Tibial nerve (tissue), 4 donors: Measurements from ENCODE around the gene TWF1. TPM values are rescaled to one million over a fixed set of nuclear protein-coding genes. Genes with fewer than 3 reads are reported as not detected.
A peak's percentile ranks its signal among the peaks of the same experiment; 100 is the strongest.

Experiments
- DNase-seq, 2 donors: peaks; one replicate each; pipeline ENCODE4 v3.0.0-alpha.2; 2019; ENCODE audit warnings: low spot score in 2 of 2
- H3K27ac ChIP-seq, 4 donors: fragments of 200-600 bp; sonication (generic) in 3 of 4; one replicate each; pipeline ENCODE4 v1.5.1; 2017 to 2019; ENCODE audit warnings: mild to moderate bottlenecking in 1 of 4
- H3K27me3 ChIP-seq, 2 donors: fragments of 200-600 bp; sonication (generic) in 1 of 2; one replicate each; pipeline versions ENCODE4 v1.5.1 to v1.6.0; 2017 to 2019
- H3K36me3 ChIP-seq, 3 donors: fragments of 200-600 bp; sonication (generic); one replicate each; pipeline ENCODE4 v1.5.1; 2018 to 2019
- H3K4me1 ChIP-seq, 4 donors: fragments of 200-600 bp; sonication (generic) in 3 of 4; one replicate each; pipeline ENCODE4 v1.5.1; 2017 to 2019
- H3K4me3 ChIP-seq, 4 donors: fragments of 200-600 bp; sonication (generic) in 3 of 4; one replicate each; pipeline ENCODE4 v1.5.1; 2017 to 2019; ENCODE audit warnings: mild to moderate bottlenecking in 1 of 4, moderate library complexity in 1 of 4
- H3K9me3 ChIP-seq, 4 donors: fragments of 200-600 bp; sonication (generic) in 3 of 4; one replicate each; pipeline ENCODE4 v1.5.1; 2017 to 2019
- EP300 ChIP-seq, 2 donors: sonication (generic); formaldehyde crosslinking; IDR thresholded peaks; one replicate each; pipeline ENCODE4 v1.6.1; 2017; ENCODE audit warnings: antibody characterized with exemption in 2 of 2, mild to moderate bottlenecking in 1 of 2
- POLR2A ChIP-seq, 2 donors: fragments of 450-650 bp; IDR thresholded peaks; one replicate each; pipeline ENCODE4 v1.6.1; 2017; ENCODE audit warnings: antibody characterized with exemption in 2 of 2, mild to moderate bottlenecking in 2 of 2, moderate library complexity in 2 of 2
- WGBS, 2 donors: methylation state at CpG; one replicate each; pipeline ENCODE4 v1.1.5; 2018; 5-methylcytosine and 5-hydroxymethylcytosine counted together
- total RNA-seq, 4 donors: library from RNA; depleted of rRNA; stranded (reverse); fragments of >200 nt; gene quantifications; one replicate each; pipeline ENCODE4 v1.1.0, GENCODE V29; 2016
- TF ChIP-seq, protein P1 (sequence below), 5 experiments: fragments of 200-600 bp in 3 of 5; fragments of 450-650 bp in 2 of 5; sonication (generic) in 3 of 5; IDR thresholded peaks; one replicate each; pipeline ENCODE4 v1.5.1; 2016 to 2019; ENCODE audit warnings: antibody characterized with exemption in 5 of 5, mild to moderate bottlenecking in 3 of 5, moderate library complexity in 2 of 5

The TWF1 gene
- total RNA-seq, 4 donors from 2014 or later, result 65.1 to 82.2 (median 71.0) TPM

- Histone ChIP-seq H3K4me1 (no peaks in the 10 kb centered on the region), H3K9me3 (no peaks in the 10 kb centered on the region), H3K27me3 (no peaks in the 10 kb centered on the region), H3K4me3 (no peak overlapping the region), H3K27ac (no peak overlapping the region), H3K36me3 (peaks cover 0 to 63% (median 4%) of the 10 kb centered on the region in 3 donors)
- TF ChIP-seq, protein P1, sequence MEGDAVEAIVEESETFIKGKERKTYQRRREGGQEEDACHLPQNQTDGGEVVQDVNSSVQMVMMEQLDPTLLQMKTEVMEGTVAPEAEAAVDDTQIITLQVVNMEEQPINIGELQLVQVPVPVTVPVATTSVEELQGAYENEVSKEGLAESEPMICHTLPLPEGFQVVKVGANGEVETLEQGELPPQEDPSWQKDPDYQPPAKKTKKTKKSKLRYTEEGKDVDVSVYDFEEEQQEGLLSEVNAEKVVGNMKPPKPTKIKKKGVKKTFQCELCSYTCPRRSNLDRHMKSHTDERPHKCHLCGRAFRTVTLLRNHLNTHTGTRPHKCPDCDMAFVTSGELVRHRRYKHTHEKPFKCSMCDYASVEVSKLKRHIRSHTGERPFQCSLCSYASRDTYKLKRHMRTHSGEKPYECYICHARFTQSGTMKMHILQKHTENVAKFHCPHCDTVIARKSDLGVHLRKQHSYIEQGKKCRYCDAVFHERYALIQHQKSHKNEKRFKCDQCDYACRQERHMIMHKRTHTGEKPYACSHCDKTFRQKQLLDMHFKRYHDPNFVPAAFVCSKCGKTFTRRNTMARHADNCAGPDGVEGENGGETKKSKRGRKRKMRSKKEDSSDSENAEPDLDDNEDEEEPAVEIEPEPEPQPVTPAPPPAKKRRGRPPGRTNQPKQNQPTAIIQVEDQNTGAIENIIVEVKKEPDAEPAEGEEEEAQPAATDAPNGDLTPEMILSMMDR (IDR thresholded peaks at IDR 0.05), result no peak
- no peak for TF ChIP-seq EP300 (IDR thresholded peaks at IDR 0.05)
- TF ChIP-seq POLR2A (IDR thresholded peaks at IDR 0.05), result no peak
- DNase-seq, result no peak
Measured at GRCh38 chr12:43786899-43787693, 19.0 kb downstream of the TWF1 start.

- no peaks in the 10 kb centered on the region for H3K9me3 ChIP-seq
- no peak overlapping the region for H3K4me3 ChIP-seq
- TF ChIP-seq, protein P1 (IDR thresholded peaks at IDR 0.05), result peak in 4 of 5 experiments; percentile 13 to 43 (median 23)
- TF ChIP-seq POLR2A (IDR thresholded peaks at IDR 0.05), result no peak
- TF ChIP-seq EP300 (IDR thresholded peaks at IDR 0.05), result no peak
- peak in 1 of 2 donors; percentile 8 for DNase-seq
- no peaks in the 10 kb centered on the region for H3K27me3 ChIP-seq
- WGBS, 2 donors, result 50 to 51% methylated on average over 3 of the region's 3 CpGs
- H3K4me1 ChIP-seq, result no peaks in the 10 kb centered on the region
- peaks cover 0 to 75% (median 0%) of the 10 kb centered on the region in 3 donors for H3K36me3 ChIP-seq
- no peak overlapping the region for H3K27ac ChIP-seq
Measured at GRCh38 chr12:43776498-43776897, 29.6 kb downstream of the TWF1 start.

DNA sequence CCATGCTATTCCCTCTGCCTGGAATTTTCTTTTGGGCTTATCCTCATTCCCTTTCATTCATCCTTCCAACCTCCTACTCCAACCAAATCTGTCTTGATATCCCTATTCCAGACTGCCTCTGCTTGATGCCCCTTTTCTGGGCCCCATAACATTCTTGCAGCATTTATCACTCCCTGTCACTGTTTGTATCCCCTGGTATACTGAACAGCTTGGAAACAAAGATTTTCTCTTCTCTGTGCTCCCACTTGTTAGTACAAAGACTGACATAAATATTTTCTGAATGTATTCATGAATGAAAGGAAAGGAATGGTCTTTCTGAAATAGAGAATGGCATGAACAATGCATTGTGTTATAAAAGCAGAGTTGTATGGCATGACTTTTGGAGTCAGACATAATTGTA is 39.8 kb downstream of the TWF1 start:
- no peak for TF ChIP-seq POLR2A (IDR thresholded peaks at IDR 0.05)
- TF ChIP-seq EP300 (IDR thresholded peaks at IDR 0.05), result no peak
- TF ChIP-seq, protein P1 (IDR thresholded peaks at IDR 0.05), result no peak
- Histone ChIP-seq H3K27me3 (no peaks in the 10 kb centered on the region), H3K9me3 (no peaks in the 10 kb centered on the region), H3K4me1 (peaks cover 0 to 14% (median 0%) of the 10 kb centered on the region in 4 donors), H3K4me3 (no peak overlapping the region), H3K36me3 (peaks cover 0 to 20% (median 0%) of the 10 kb centered on the region in 3 donors), H3K27ac (no peak overlapping the region)
- no peak for DNase-seq

DNA sequence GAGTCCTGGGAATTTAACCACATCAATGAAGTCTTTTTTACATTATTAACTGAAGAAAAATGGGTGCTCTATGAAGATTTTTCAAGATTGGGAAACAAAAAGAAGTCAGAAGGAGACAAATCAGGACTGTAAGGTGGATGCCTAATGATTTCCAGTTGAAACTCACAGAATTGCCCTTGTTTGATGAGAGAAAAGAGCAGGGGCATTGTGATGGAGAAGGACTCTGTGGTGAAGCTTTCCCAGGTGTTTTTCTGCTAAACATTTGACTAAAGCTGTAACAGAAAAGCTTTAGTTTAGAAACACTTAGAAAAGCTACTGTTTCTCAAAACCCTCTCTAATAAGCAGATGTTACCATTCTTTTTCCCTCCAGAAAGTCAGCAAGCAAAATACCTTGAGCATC is 41.6 kb downstream of the TWF1 start:
- DNase-seq, result no peak
- Histone ChIP-seq H3K36me3 (peaks cover 0 to 4% (median 0%) of the 10 kb centered on the region in 3 donors), H3K4me1 (peaks cover 0 to 31% (median 11%) of the 10 kb centered on the region in 4 donors), H3K27ac (no peak overlapping the region), H3K9me3 (no peaks in the 10 kb centered on the region), H3K27me3 (no peaks in the 10 kb centered on the region), H3K4me3 (no peak overlapping the region)
- TF ChIP-seq POLR2A (IDR thresholded peaks at IDR 0.05), result no peak
- no peak for TF ChIP-seq EP300 (IDR thresholded peaks at IDR 0.05)
- TF ChIP-seq, protein P1 (IDR thresholded peaks at IDR 0.05), result no peak

- Histone ChIP-seq H3K27me3 (no peaks in the 10 kb centered on the region), H3K9me3 (no peaks in the 10 kb centered on the region), H3K27ac (no peak overlapping the region), H3K4me3 (no peak overlapping the region), H3K36me3 (no peaks in the 10 kb centered on the region), H3K4me1 (peaks cover 0 to 33% (median 12%) of the 10 kb centered on the region in 4 donors)
- TF ChIP-seq POLR2A (IDR thresholded peaks at IDR 0.05) (no peak), EP300 (IDR thresholded peaks at IDR 0.05) (no peak)
- TF ChIP-seq, protein P1 (IDR thresholded peaks at IDR 0.05), result no peak
- DNase-seq, result no peak
Measured at GRCh38 chr12:43763769-43764168, 42.3 kb downstream of the TWF1 start.
